GM12878 (cell line): ENCODE results near the gene UBE2D4. TPM values are rescaled to one million over a fixed set of nuclear protein-coding genes. Genes with fewer than 3 reads are reported as not detected.

Experiments
- ATAC-seq: fragments of 200-7000 bp; cut with Tn5 transposase; 3 replicates; pipeline ENCODE4 v1.9.1; 2020; ENCODE audit warnings: mild to moderate bottlenecking, moderate library complexity
- Bru-seq: library from RNA; stranded (reverse); fragments of 400-500 nt; gene quantifications from one replicate; lab custom pipeline; 2021; lab: Mats Ljungman, UMichigan
- BruChase-seq, 2 experiments: library from RNA; stranded (reverse); fragments of 400-500 nt; gene quantifications; one replicate each; lab custom pipeline; 2021; lab: Mats Ljungman, UMichigan
- BruUV-seq: library from RNA; stranded (reverse); fragments of 400-500 nt; replicated peaks from 2 replicates; lab custom pipeline; 2021; lab: Mats Ljungman, UMichigan
- CTCF ChIA-PET: fragments of 300-600 bp; sonication (Branson Sonifier 250); formaldehyde crosslinking; extraction: SDS; loops from one replicate; lab custom pipeline; 2021; ENCODE audit warnings: inconsistent platforms; lab: Yijun Ruan, JAX
- POLR2A ChIA-PET: fragments of 350-600 bp; formaldehyde crosslinking; extraction: SDS; loops from one replicate; lab custom pipeline; 2021; ENCODE audit warnings: inconsistent platforms; lab: Charles Lee
- RAD21 ChIA-PET: fragments of 300-600 bp; sonication (Branson Sonifier 250); formaldehyde crosslinking; loops from one replicate; lab custom pipeline; 2023; ENCODE audit warnings: antibody characterized with exemption; ENCODE audit not compliant: unreplicated experiment; lab: Charles Lee
- SMC1A ChIA-PET: fragments of 300-600 bp; sonication (Branson Sonifier 250); formaldehyde crosslinking; loops from one replicate; lab custom pipeline; 2023; ENCODE audit not compliant: unreplicated experiment, uncharacterized antibody; lab: Charles Lee
- DNase-seq: peaks from one replicate; pipeline ENCODE4 v3.0.0-alpha.2; 2011; ENCODE audit warnings: low read depth, low spot score
- FAIRE-seq: peaks from 3 replicates; lab custom pipeline; 2011; peaks lifted over from hg19 to GRCh38; lab: Jason Lieb, UNC
- H2AFZ ChIP-seq: 2 replicates; pipeline ENCODE4 v1.6.0; 2011; ENCODE audit warnings: low read depth, low read length, control low read depth; ENCODE audit not compliant: control insufficient read depth
- H3K27ac ChIP-seq: 2 replicates; pipeline ENCODE4 v1.5.1; 2011; ENCODE audit warnings: control low read depth; ENCODE audit not compliant: control insufficient read depth, insufficient read depth
- H3K27me3 ChIP-seq, 2 experiments: replicated peaks in 1 of 2; 2 replicates each; pipeline versions ENCODE4 v1.6.0 to v1.6.1; 2011; ENCODE audit warnings: low read length in 1 of 2; ENCODE audit not compliant: control insufficient read depth in 2 of 2, insufficient read depth in 2 of 2
- H3K36me3 ChIP-seq, 2 experiments: 2 replicates each; pipeline ENCODE4 v1.5.1; 2011; ENCODE audit warnings: low read length in 1 of 2; ENCODE audit not compliant: control insufficient read depth in 2 of 2, insufficient read depth in 2 of 2
- H3K4me1 ChIP-seq: 2 replicates; pipeline ENCODE4 v1.6.1; 2011; ENCODE audit warnings: mild to moderate bottlenecking, low read length, moderate library complexity, mixed read lengths; ENCODE audit not compliant: control insufficient read depth, insufficient read depth
- H3K4me2 ChIP-seq: 2 replicates; pipeline ENCODE4 v1.6.0; 2011; ENCODE audit warnings: control low read depth; ENCODE audit not compliant: control insufficient read depth, insufficient read depth
- H3K4me3 ChIP-seq: fragments of 200-600 bp; sonication (generic); 2 replicates; pipeline ENCODE4 v1.5.1; 2016
- H3K79me2 ChIP-seq: 2 replicates; pipeline ENCODE4 v1.6.0; 2011; ENCODE audit warnings: low read length; ENCODE audit not compliant: control insufficient read depth, insufficient read depth
- H3K9ac ChIP-seq: 2 replicates; pipeline ENCODE4 v1.8.0; 2011; ENCODE audit warnings: low read length, control low read depth, mixed read lengths; ENCODE audit not compliant: control insufficient read depth, insufficient read depth
- H3K9me3 ChIP-seq: replicated peaks from 3 replicates; pipeline ENCODE4 v1.5.1; 2011; ENCODE audit warnings: mild to moderate bottlenecking, low read length; ENCODE audit not compliant: control insufficient read depth, insufficient read depth
- H4K20me1 ChIP-seq: 2 replicates; pipeline ENCODE4 v1.6.0; 2011; ENCODE audit not compliant: control insufficient read depth, insufficient read depth
- ATF7 ChIP-seq: fragments of 450-650 bp; IDR thresholded peaks from 2 replicates; pipeline ENCODE4 v1.6.1; 2016; ENCODE audit warnings: low read depth, mild to moderate bottlenecking
- BMI1 ChIP-seq: fragments of 450-650 bp; IDR thresholded peaks from 2 replicates; pipeline ENCODE4 v1.6.1; 2016; ENCODE audit warnings: mild to moderate bottlenecking, moderate library complexity, borderline replicate concordance
- CHD4 ChIP-seq: fragments of 200-600 bp; sonication (generic); IDR thresholded peaks from 2 replicates; pipeline ENCODE4 v1.6.1; 2016; ENCODE audit warnings: mild to moderate bottlenecking
- E2F4 ChIP-seq: IDR thresholded peaks from 2 replicates; pipeline ENCODE4 v1.6.1; 2012; ENCODE audit warnings: low read depth, low read length, improper control_type of control experiment
- GATAD2B ChIP-seq: fragments of 450-650 bp; conservative IDR thresholded peaks from 2 replicates; pipeline ENCODE4 v1.6.1; 2017; ENCODE audit warnings: low read depth, mild to moderate bottlenecking, moderate library complexity
- HDGF ChIP-seq: fragments of 450-650 bp; IDR thresholded peaks from 2 replicates; pipeline ENCODE4 v1.6.1; 2016; ENCODE audit warnings: antibody characterized with exemption
- IRF4 ChIP-seq: IDR thresholded peaks from 2 replicates; pipeline ENCODE4 v1.6.1; 2011; ENCODE audit warnings: low read depth, low read length
- KDM1A ChIP-seq: fragments of 200-600 bp; sonication (generic); IDR thresholded peaks from 2 replicates; pipeline ENCODE4 v1.6.1; 2016; ENCODE audit warnings: borderline replicate concordance
- NFIC ChIP-seq: IDR thresholded peaks from 2 replicates; pipeline ENCODE4 v1.6.1; 2012; ENCODE audit warnings: low read depth, mild to moderate bottlenecking, inconsistent platforms, low read length, moderate library complexity
- NR2C2 ChIP-seq: IDR thresholded peaks from 2 replicates; pipeline ENCODE4 v1.6.1; 2011; ENCODE audit warnings: borderline replicate concordance, low read depth; ENCODE audit not compliant: control insufficient read depth, insufficient read length
- POU2F2 ChIP-seq: IDR thresholded peaks from 3 replicates; pipeline ENCODE4 v1.6.1; 2011; ENCODE audit warnings: low read depth, mild to moderate bottlenecking, low read length, borderline replicate concordance
- RAD51 ChIP-seq: fragments of 450-650 bp; IDR thresholded peaks from 2 replicates; pipeline ENCODE4 v1.6.1; 2016; ENCODE audit warnings: moderate library complexity, mild to moderate bottlenecking, inconsistent platforms
- SMC3 ChIP-seq: IDR thresholded peaks from 2 replicates; pipeline ENCODE4 v1.6.1; 2011; ENCODE audit warnings: low read length, improper control_type of control experiment, borderline replicate concordance
- TCF7 ChIP-seq: IDR thresholded peaks from 2 replicates; pipeline ENCODE4 v1.6.1; 2014; ENCODE audit warnings: antibody characterized with exemption, borderline replicate concordance
- ZNF592 ChIP-seq: fragments of 450-650 bp; IDR thresholded peaks from 2 replicates; pipeline ENCODE4 v1.6.1; 2017; ENCODE audit warnings: mild to moderate bottlenecking, moderate library complexity
- WGBS: methylation state at CpG from one replicate; pipeline ENCODE4 v1.1.6; 2016; ENCODE audit warnings: low lambda C conversion rate; ENCODE audit not compliant: insufficient replicate concordance, insufficient coverage; ENCODE audit errors: missing lambda C conversion rate; 5-methylcytosine and 5-hydroxymethylcytosine counted together
- in situ Hi-C: fragments of 300-500 bp; cut with MboI; formaldehyde crosslinking; loops from 9 replicates; pipeline ENCODE4 v1.14.3; 2018; ENCODE audit warnings: mixed read lengths
- intact Hi-C: fragments of 100-400 bp; cut with micrococcal nuclease; formaldehyde crosslinking; loops from one replicate; pipeline ENCODE4 v1.14.2; 2022; ENCODE audit not compliant: unreplicated experiment
- long read RNA-seq, 2 experiments: library from polyadenylated mRNA; unstranded; transcript quantifications; one replicate each; pipeline ENCODE4 v2.0.0, GENCODE V29; 2019 to 2020
- polyA minus RNA-seq, 3 experiments: library from RNA; depleted of rRNA, polyadenylated mRNA; stranded (reverse); fragments of >200 nt; gene quantifications; 2 replicates each; pipeline ENCODE4 v1.2.3, GENCODE V29; 2011
- polyA plus RNA-seq, 11 experiments: library from polyadenylated mRNA; depleted of rRNA in 4 of 11; unstranded in 6 of 11; stranded (reverse) in 5 of 11; fragments of >200 nt; fragmentation: Nextera tagmentation in 4 of 11; fragmentation: Illumina TruSeq in 1 of 11; extraction: Ambion mirVana in 4 of 11; extraction: Trizol in 1 of 11; gene quantifications; 1 replicate in 1 of 11; 2 replicates in 10 of 11; pipeline versions ENCODE4 v1.2.1 to v1.2.3, GENCODE V29; 2011 to 2016; ENCODE audit warnings: inconsistent platforms in 2 of 11, missing spikeins in 2 of 11, low read depth in 1 of 11
- total RNA-seq, 4 experiments: library from RNA; depleted of rRNA in 3 of 4; stranded (reverse); fragments of >200 nt in 3 of 4; fragmentation: Illumina TruSeq in 1 of 4; extraction: Trizol in 1 of 4; gene quantifications; 2 replicates each; pipeline versions ENCODE4 v1.2.1 to v1.2.3, GENCODE V29; 2013 to 2021

Gene UBE2D4
- total RNA-seq (2013; cell fraction: nucleolus; rRNA removed), result 4.8 and 5.9 TPM in 2 replicates
- 9.9 and 12.3 TPM in 2 replicates for total RNA-seq (2014; rRNA removed)
- 6.6 and 6.7 TPM in 2 replicates for total RNA-seq (2014; rRNA removed; fragmentation: Illumina TruSeq; extraction: Trizol)
- 8.9 and 10.9 TPM in 2 replicates for total RNA-seq (2021)
- 3.1 TPM for polyA plus RNA-seq (2011; ENCODE audit: low read depth)
- 11.3 and 16.6 TPM in 2 replicates for polyA plus RNA-seq (2011; rRNA removed)
- 16.1 and 18.2 TPM in 2 replicates for polyA plus RNA-seq (2011; cell fraction: cytosol; rRNA removed)
- 4.6 and 6.2 TPM in 2 replicates for polyA plus RNA-seq (2011; cell fraction: nucleus; rRNA removed)
- polyA plus RNA-seq (2012), result 5.8 TPM in 2 replicates
- 8.1 and 10.8 TPM in 2 replicates for polyA plus RNA-seq (2014; fragmentation: Illumina TruSeq; extraction: Trizol)
- polyA plus RNA-seq (2014; fragmentation: Nextera tagmentation; extraction: Ambion mirVana), result 1 to 10 TPM; 3.5 to 5.3 TPM
- polyA plus RNA-seq (2014; rRNA removed), result 9.3 and 11.6 TPM in 2 replicates
- polyA plus RNA-seq (2016; fragmentation: Nextera tagmentation; extraction: Ambion mirVana), result 10 to 100 TPM; 15.4 to 16.2 TPM
- 17.1 and 19.4 TPM in 2 replicates for polyA minus RNA-seq (2011; rRNA and poly(A)+ RNA removed)
- polyA minus RNA-seq (2011; cell fraction: cytosol; rRNA and poly(A)+ RNA removed), result 6.0 and 9.4 TPM in 2 replicates
- 0.73 and 4.1 TPM in 2 replicates for polyA minus RNA-seq (2011; cell fraction: nucleus; rRNA and poly(A)+ RNA removed)
- percentile 55 among the genes with signal in this experiment for Bru-seq, nascent RNA
- BruChase-seq, experiment 1, labeled RNA remaining after a 6-hour chase, result percentile 58 among the genes with signal in this experiment
- BruChase-seq, experiment 2, labeled RNA remaining after a 2-hour chase, result percentile 55 among the genes with signal in this experiment
- long read RNA-seq, experiment 1, transcript UBE2D4-201 (7 exons, 3,974 nt), result major isoform, 6 of 22 reads
- long read RNA-seq, experiment 1, partial matches to known transcripts, result 2 of 22 reads
- long read RNA-seq, experiment 1, other reads (novel, unspliced or antisense), result 12 of 22 reads
- long read RNA-seq, experiment 2, partial matches to known transcripts, result 3 of 13 reads
- long read RNA-seq, experiment 2, other reads (novel, unspliced or antisense), result 5 of 13 reads

- SMC1A ChIA-PET, result interaction anchor here (1.6 kb wide), 1 partner anchor 22 kb away, joined by 5 read pairs; no protein-coding TSS in a partner anchor
- POLR2A ChIA-PET, result no interaction called here
- Histone ChIP-seq H4K20me1 (no peaks in the 10 kb centered on the region), H3K27me3 (no peaks in the 10 kb centered on the region), H2AFZ (peak within 1 kb of the TSS; percentile 97), H3K9me3 (no peaks in the 10 kb centered on the region), H3K27ac (peak within 1 kb of the TSS; percentile 84), H3K4me2 (peak within 1 kb of the TSS; percentile 98), H3K79me2 (peaks cover 10% of the 10 kb centered on the region), H3K4me3 (peak within 1 kb of the TSS; percentile 90), H3K4me1 (peaks cover 5% of the 10 kb centered on the region), H3K9ac (peak within 1 kb of the TSS; percentile 89), H3K36me3 (no peaks in the 10 kb centered on the region; a peak in 1 of 4 replicates)
- CTCF ChIA-PET, result interaction anchor here (1.0 kb wide), 1 partner anchor 19 kb away, joined by 3 read pairs; the partner anchor contains the start of gene URGCP
- under 1% methylated on average over 82 of the region's 82 CpGs for WGBS
- ATAC-seq (peak; percentile 96), FAIRE-seq (peak; percentile 80), DNase-seq (peak; percentile 51)
- intact Hi-C loops (no loop called here), in situ Hi-C loops (no loop called here)
- TSS peak; percentile 90 for BruUV-seq
- RAD21 ChIA-PET, result no interaction called here
- TF ChIP-seq BMI1 (no peak), ZNF592 (0 out of 2 replicates have a peak, but pooled peaks have one; percentile 76), SMC3 (no peak; the same call in 1 of the 2 replicates), E2F4 (0 out of 2 replicates have a peak, but pooled peaks have one; percentile 29), TCF7 (no peak), RAD51 (peak; percentile 86), KDM1A (no peak), CHD4 (no peak), HDGF (no peak), NR2C2 (no peak), NFIC (no peak), IRF4 (no peak), POU2F2 (peak; percentile 38; the same call in 1 of the 3 replicates), ATF7 (no peak), GATAD2B (peak; percentile 97)
These were observed at the start of gene UBE2D4 for GRCh38 chr7:43925984-43926797. Gene UBE2D4 (plus strand): TSS chr7:43926436. CDS start chr7:43926533, 97 bp downstream.
